Stimulated activated CD4-positive, alpha-beta T cell treated with anti-CD3 and anti-CD28 coated beads, Interleukin-15, amount 100 ng/mL, for 1 hour (primary cell): ENCODE measurements around the gene SMIM1.
A peak's percentile ranks its signal among the peaks of the same experiment; 100 is the strongest.

Experiments used
- DNase-seq, 2 donors: peaks; one replicate each; pipeline ENCODE4 v3.0.0-alpha.2; 2020; ENCODE audit warnings: low read depth in 1 of 2, low spot score in 1 of 2

Gene SMIM1

GRCh38 chr1:3772715-3773571 lies at the start of gene SMIM1:
SMIM1 (plus strand) TSS chr1:3772749; CDS start chr1:3775374, 2,625 bp downstream.
- DNase-seq = no peak

- no peak for DNase-seq
These were observed 49.7 kb upstream of the SMIM1 start for GRCh38 chr1:3722846-3723245.

- DNase-seq = peak; percentile 48 to 69
These were observed 48.0 kb upstream of the SMIM1 start for GRCh38 chr1:3724416-3725030.

- no peak for DNase-seq
These were observed 47.2 kb upstream of the SMIM1 start for GRCh38 chr1:3725366-3725765.

GRCh38 chr1:3727042-3727824 lies 45.3 kb upstream of the SMIM1 start:
- DNase-seq = no peak

- no peak for DNase-seq
These were observed 44.4 kb upstream of the SMIM1 start for GRCh38 chr1:3727825-3728776.

- DNase-seq = no peak
These were observed 42.7 kb upstream of the SMIM1 start for GRCh38 chr1:3729594-3730542.

GRCh38 chr1:3730543-3731247 lies 41.9 kb upstream of the SMIM1 start:
- no peak for DNase-seq

- no peak for DNase-seq
These were observed 40.7 kb upstream of the SMIM1 start for GRCh38 chr1:3731583-3732433.

- DNase-seq = no peak
These were observed 40.0 kb upstream of the SMIM1 start for GRCh38 chr1:3732434-3733093.

- no peak for DNase-seq
These were observed 39.3 kb upstream of the SMIM1 start for GRCh38 chr1:3733094-3733882.

GRCh38 chr1:3733883-3734589 lies 38.5 kb upstream of the SMIM1 start:
- DNase-seq = no peak

- DNase-seq = no peak
These were observed 37.9 kb upstream of the SMIM1 start for GRCh38 chr1:3734602-3735001.

- DNase-seq = no peak
These were observed 37.4 kb upstream of the SMIM1 start for GRCh38 chr1:3735027-3735681.

GRCh38 chr1:3735688-3736087 lies 36.9 kb upstream of the SMIM1 start:
- DNase-seq = no peak
